KG1 (cell line): Measurements from ENCODE around the gene COL3A1.

Experiments
- DNase-seq: peaks from one replicate; lab custom pipeline; 2025; lab: John Stamatoyannopoulos, UW

Gene COL3A1

DNA sequence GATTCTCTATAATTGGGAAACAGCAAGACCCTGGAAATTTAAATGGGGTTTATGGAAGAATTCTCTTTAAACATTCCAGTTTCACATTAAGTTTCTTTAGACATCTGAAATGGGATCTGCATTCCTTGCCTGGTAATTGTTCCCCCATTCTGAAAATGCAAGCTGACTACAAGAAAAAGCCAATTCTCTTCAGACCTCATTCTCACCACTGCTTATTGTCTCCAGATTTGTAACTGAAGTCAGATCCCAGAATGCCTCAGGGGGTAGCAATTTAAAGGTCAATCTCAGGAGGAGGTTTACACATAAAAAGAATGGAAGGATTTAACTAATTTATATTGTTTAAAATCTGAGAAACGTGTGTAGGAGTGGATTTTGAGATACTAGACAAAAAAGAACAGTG is 41.2 kb downstream of the COL3A1 start:
- DNase-seq, result no peak

DNA sequence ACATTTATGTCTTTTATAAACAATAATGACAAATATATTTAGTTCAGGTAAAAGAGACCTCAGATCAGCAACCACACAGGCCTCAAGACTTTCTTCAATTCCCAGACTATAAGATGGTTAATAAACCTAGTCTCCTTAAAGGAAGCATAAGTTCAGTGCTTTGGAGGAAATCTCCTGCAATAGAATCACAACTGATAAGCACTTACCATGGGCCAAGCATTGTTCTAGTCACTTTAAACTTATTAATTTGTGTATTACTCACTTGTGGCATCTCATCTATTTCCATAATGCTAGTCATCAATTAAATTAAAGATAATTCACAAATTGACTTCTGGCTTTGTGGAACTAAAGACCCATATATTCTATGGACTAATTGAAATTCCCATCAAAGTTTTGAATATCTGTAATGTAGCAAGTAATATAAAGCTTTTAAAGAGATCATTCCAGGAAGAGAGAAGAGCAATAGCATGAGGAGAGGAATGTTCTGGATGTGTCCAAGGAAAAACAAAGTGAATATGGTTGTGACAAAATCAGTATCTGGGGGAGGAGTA is 42.2 kb downstream of the COL3A1 start:
- no peak for DNase-seq

DNA sequence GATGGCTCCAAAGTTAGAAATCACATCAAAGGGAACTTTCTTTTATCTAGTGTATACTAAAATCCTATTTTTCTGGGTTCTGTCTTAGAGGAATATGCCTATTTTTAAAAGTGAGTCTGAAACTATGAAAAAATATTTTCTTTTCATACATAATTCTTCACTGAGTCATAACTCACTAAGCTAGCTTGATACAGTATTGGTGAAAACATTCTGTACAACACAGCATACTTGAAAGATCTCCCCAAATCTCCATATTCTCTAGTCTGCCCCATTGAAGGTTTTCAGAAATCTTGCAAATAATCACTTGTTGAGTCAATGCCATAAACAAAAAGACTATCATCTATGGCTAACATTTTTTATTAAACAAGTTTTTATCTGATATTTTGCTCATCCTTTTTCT is 44.5 kb downstream of the COL3A1 start:
- no peak for DNase-seq

DNA sequence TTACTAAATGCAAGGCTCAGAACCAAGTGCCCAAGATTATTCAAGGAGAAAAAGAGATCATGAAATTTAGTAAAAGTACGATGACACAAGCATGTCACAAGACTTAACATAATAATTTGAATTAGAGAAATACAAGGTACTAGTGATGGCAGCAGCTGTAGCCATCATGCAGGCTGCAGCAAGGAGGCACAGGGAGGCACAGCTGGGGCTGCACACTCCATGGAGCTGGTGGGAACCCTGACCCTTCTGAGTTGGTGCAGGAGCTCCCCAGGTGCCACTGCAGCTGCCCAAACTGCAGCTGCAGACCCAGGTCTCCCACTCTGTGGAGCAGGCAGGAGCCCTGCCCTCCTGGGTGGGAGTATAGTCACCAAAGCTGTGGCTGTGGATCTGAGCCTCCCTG is 46.0 kb downstream of the COL3A1 start:
- no peak for DNase-seq

DNA sequence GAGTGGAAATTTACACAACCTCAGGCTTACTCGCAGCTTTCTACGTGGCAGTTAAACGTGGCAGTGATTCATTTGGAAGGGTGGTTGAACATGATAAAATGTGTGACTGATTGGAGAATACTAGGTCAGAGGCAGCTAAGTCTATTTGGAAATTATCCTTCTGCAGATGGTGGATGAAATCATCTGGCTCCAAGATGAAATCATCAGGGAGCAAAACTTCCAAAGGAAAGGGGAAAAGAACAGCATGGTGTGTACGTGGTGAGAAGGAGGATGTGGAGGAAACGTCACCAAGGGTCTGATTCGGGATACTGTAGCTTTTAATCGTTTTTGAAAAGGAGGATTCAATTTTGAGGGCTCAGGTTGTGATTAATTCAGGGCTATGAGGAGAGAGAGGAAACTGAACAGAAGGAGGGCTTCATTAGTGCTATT is 47.9 kb downstream of the COL3A1 start:
- DNase-seq, result no peak

DNA sequence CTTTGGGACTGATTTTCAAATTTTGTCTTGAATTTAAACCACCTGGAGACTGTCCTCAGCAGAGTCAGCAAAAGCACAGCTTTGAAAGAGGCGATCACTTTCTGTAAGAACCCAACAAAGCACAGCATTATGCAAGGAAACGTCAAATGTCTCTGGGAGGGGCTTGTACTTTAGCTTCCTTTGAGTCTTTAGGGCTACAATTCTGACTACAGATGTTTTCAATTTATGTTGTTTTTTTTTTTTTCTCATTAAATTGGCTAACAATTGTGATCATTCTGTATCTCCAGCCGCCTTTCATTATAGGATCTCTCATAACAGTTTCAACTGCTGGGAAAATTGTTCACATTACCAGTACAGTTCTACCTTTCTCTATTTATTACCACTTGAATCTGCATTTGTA is 48.3 kb downstream of the COL3A1 start:
- no peak for DNase-seq

DNA sequence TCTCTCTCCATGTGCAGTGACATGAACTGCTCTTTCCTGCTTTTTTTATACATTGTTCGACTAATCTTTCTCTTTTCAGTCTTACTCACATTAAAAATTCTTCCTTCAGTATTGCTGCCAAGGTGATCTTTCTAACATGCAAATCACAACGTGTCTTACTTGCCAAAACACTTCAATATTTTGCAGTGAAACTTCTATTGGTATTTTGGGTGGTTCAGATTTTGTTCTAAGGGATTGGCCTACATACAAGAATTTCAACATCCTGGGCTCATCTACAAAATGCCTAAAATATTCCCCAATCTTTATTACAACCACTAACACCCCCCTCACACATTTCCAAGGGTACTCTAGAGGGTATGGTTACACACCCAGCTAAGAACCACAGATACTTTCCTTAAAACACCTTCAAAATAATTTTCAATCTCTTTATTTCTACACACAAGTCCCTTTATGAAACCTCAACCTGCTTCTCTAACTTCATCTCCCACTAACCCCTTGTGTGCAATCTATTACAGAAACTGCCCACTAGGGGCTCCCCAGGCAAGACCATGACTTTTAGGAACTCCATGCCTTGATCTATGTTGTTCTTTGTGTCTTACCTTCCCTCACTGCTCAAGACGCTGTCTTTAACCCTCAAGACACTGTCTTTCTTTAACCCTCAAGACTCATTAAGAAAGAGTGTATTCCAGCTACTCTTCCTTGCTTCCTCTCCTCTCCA is 50.9 kb downstream of the COL3A1 start:
- DNase-seq, result no peak

DNA sequence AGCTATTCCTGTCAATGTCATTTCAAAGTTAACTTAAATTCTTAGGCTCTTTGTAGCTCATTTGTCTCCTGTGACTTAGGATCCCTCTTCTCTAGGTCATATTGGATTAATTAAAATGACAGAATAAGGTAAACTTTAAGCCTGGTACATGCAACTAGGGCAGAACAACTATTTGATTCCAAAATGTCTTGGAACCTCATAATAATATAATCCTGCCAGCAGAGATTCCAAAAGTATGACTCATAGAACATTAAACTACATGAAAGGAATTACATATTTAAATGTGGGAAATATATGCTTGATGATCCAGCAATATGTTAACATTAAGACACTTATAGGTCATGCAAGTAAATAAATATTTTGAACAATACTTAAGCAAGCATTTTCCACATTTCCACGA is 63.3 kb downstream of the COL3A1 start:
- DNase-seq, result no peak

DNA sequence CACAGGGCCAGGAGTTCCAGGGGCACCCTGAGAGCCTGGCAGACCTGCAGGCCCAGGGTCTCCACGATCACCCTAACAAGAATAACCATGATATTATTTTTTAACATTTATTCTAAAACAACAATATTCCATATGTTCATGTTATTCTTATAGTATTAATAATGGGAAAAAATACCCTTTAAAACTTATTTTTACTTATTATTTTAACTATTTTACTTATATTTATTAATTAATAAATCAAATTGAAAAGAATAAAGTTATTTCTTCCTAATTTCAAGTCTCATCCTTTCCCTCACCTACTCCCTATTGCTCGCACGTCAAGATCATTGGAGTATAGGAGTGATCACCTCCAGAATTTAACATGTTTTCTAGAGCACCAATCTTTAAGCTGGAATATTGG is 71.7 kb downstream of the COL3A1 start:
- no peak for DNase-seq

DNA sequence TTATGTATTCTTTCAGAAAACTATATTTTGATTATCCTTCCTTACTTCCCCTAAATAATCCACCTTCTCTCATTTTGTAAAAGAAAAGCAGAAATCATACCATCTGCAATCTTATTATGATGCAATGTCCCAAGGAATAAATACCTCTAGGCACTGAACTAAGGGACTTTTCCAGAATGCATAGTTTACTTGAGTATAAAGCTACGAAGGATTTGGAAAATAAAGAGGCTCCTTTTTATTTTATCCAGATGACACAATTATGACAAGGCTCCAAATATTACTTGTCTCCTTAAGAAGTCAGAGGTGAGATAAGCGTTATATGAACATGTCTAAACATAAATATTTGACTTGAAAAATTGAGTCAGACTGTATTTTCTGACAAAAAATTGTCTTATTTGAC is 72.1 kb downstream of the COL3A1 start:
- DNase-seq, result no peak

DNA sequence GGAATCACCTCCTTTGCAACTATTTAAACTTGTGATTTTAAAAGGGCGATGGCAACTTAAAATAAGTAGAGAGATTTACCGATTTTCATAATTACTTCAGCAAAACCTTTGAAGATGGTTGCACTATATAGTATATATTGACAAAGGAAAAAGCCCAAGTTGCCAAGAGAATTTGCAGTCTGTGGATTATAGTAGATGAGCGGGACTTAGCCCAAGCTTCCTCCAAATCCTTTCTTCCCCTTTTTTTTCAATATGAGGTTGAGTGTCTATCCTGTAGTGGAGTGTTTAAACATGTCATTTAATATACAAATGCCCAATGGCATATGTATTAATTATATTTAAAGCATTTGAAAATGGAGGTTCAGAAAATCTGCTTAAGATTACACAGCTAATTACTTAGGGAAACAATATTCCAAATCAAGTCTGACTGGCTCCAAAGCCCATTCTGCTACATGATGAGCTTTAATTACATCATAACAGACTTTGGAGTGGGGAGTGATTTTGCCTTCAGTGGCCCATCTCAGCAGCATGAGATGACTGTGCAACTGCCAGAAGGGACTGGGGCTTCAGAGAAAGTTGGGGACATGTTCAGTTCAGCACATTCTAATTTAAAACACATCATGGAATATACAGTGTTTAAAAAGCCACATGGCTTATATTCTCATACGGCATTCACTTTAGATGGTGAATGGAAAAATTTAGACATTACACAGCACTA is 73.2 kb downstream of the COL3A1 start:
- no peak for DNase-seq

DNA sequence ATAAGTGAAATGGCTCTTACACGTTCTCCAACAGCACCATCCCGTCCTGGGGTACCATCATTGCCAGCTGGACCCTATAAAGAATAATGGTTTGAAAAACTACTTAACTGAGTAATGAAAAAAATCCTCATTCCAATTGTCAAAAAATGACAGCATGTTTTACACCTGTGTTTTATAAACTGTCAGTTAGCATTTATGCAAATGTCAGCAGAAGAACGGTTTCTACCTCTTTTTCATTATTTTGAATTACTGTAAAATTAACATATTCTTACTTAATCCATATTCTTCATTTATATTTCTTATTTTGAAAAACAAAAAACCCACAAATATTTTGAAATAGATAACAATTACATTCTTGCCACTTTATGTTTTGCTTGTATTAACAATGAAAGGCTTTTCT is 74.0 kb downstream of the COL3A1 start:
- DNase-seq, result no peak

DNA sequence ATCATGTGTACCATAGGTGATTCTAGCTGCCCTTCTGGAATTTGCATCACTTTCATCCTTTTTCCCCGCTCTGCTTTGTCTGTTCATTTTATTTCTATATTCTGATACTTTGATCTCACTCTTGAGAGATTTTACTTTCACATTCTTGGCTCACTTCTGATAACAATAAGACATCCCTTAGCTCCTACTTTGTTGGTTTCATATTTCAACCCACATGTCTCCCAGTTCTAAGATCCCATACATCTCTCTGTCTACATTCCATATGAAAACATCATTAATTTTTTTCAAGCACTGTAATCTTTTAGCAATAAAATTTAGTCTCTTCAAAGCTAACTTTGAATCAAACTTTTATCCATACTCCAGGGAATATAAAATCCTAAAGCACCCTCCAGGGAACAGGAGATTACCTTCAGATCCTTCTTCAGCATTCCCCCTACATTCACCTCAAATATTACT is 75.6 kb downstream of the COL3A1 start:
- no peak for DNase-seq

DNA sequence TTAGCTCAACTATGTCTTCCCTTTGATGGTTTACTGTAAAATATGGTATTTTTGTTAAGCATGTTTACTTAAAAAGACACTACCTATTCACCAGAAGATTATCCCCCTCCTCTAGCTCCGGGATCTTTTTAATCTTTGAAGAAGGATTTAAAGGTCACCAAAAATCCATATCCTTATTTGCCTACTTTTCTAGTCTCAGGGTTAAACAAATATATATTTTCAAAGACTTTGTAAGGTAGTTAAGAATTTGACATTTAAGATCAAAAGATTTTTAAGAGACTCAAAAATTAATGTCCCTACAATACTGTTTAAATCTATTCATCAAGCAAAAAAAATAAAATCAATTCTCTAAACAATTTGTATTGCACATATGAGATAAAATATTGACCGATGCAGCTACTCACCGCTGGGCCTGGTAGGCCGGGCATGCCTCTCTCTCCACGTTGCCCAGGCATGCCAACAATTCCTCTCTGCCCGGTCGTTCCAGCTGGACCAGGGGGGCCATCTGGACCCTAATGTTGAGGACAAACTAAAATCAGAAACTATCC is 76.1 kb downstream of the COL3A1 start:
- DNase-seq, result no peak

DNA sequence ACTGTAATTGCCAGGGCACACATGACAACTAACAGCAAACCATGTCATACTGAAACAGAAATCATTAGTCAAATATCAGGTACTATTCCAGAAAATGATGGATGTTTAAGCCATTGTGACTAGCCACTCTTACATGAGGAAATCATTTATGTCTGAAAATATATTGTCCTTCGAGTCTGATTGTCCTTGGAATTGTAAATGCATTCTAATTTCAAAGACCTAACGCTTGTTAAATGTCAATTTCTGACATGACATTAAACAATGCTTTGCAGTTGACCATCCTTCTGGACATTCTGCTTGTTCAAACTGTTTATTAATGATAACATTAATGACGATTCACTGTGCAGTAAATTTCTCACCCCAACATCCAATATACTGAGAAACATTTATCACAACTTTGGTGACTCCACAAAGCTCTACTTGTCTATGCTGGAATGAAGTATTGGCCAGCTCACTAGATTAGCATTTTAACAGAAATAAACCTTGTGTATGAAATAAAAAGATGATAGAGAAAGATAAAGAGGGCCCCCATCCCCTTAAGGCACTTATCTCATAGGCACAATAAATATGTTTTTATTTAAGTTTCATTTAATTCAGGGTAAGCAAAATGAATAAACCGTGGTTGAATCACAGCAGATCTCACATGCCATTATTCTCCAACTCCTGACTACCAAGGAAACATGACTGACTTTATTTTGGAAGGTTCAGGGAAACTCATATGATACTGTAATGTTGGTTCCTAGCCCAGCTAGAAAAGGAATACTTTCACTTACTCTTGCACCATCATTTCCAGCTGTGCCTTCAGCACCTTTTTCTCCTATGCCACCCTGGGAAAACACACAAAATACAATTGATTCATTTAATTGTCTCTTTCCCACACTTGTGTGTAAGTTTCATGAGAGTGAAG is 82.3 kb downstream of the COL3A1 start:
- DNase-seq, result no peak

DNA sequence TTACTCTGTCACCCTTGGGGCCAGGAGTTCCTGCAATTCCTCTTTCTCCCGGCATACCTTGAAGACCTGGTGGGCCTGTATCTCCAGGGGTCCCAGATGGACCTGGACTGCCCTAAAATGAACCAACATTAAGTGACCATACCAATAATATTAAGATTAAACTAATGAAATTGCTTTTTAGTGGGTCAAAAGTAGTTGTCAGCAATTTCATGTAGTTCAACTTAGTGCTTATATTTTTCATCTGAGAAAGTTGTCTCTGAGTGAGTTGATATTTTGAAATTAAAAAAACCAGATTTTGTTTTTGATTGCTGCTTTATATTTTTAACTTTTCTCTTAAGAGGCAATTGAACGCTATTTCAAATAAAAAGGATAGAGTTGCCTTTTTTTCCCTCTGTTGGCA is 83.1 kb downstream of the COL3A1 start:
- no peak for DNase-seq

DNA sequence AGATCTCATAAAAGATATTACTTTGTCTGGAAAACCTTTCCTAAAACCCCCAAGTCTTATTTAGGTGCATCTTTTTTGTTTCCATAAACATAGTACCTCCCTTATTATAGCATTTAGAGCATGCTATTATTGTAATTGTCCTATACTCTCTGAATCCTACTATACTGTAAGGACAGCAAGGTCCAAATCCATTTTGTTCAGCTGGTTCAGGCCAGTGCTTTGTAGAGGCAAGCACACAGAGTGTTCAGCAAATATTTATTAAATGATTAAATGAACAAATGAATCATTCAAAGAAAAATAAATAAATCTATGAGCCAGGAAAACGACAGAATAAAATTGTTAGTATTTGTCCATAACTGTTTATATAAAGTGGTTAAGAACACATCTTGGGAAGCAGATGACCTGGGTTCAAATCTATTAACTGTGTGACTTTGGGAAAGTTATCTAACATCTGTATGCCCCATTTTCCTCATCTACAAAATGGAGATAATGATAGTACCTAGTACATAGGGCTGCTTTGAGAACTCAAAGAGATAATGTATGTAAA is 86.0 kb downstream of the COL3A1 start:
- no peak for DNase-seq
